Gastrocnemius medialis (tissue), 4 donors: ENCODE data around the gene TLE1. TPM values are rescaled to one million over a fixed set of nuclear protein-coding genes. Genes with fewer than 3 reads are reported as not detected.

Experiments
- ATAC-seq, 2 donors: fragments of 150-250 bp; one replicate each; pipeline ENCODE4 v1.9.1; 2016
- DNase-seq, 2 donors: peaks; one replicate each; pipeline ENCODE4 v3.0.0-alpha.2; 2019
- H3K27ac ChIP-seq, 4 donors: fragments of 200-600 bp; sonication (generic); 1 replicate in 1 of 4; 2 replicates in 3 of 4; pipeline ENCODE4 v1.5.1; 2016 to 2018; ENCODE audit warnings: mild to moderate bottlenecking in 2 of 4, moderate library complexity in 1 of 4
- H3K27me3 ChIP-seq, 3 donors: fragments of 200-600 bp; sonication (generic) in 2 of 3; 1 replicate in 1 of 3; 2 replicates in 2 of 3; pipeline versions ENCODE4 v1.5.1 to v1.6.0; 2016 to 2019; ENCODE audit warnings: mild to moderate bottlenecking in 1 of 3, moderate library complexity in 1 of 3
- H3K36me3 ChIP-seq, 2 donors: fragments of 200-600 bp; sonication (generic) in 1 of 2; one replicate each; pipeline ENCODE4 v1.5.1; 2017 to 2018
- H3K4me1 ChIP-seq, 2 donors: fragments of 200-600 bp; sonication (generic) in 1 of 2; one replicate each; pipeline ENCODE4 v1.5.1; 2016 to 2017; ENCODE audit warnings: mild to moderate bottlenecking in 2 of 2
- H3K4me3 ChIP-seq, 4 donors: fragments of 200-600 bp; sonication (generic) in 3 of 4; 1 replicate in 1 of 4; 2 replicates in 3 of 4; pipeline ENCODE4 v1.5.1; 2016 to 2019; ENCODE audit warnings: mild to moderate bottlenecking in 2 of 4
- H3K9me3 ChIP-seq, 3 donors: fragments of 200-600 bp; sonication (generic) in 2 of 3; 1 replicate in 1 of 3; 2 replicates in 2 of 3; pipeline ENCODE4 v1.5.1; 2016 to 2019
- POLR2A ChIP-seq, 2 donors: fragments of 450-650 bp; IDR thresholded peaks; one replicate each; pipeline ENCODE4 v1.6.1; 2017; ENCODE audit warnings: antibody characterized with exemption in 2 of 2, mild to moderate bottlenecking in 2 of 2, moderate library complexity in 2 of 2
- in situ Hi-C, 4 donors: fragments of 200-750 bp; cut with MboI; loops; one replicate each; pipeline versions ENCODE4 v1.15.0 to v1.8.0; 2017; ENCODE audit warnings: low sequenced_read_pairs in 4 of 4
- intact Hi-C: fragments of 100-400 bp; cut with DNase I; formaldehyde crosslinking; loops from one replicate; pipeline ENCODE4 v1.15.1; 2023; ENCODE audit warnings: low total_unique reads
- total RNA-seq, 4 donors: library from RNA; depleted of rRNA; stranded (reverse); fragments of >200 nt; gene quantifications; one replicate each; pipeline versions ENCODE4 v1.1.0 to v1.2.3, GENCODE V29; 2016
- TF ChIP-seq, protein P1 (sequence below), 5 experiments: fragments of 450-650 bp in 3 of 5; fragments of 200-600 bp in 2 of 5; sonication (generic) in 2 of 5; IDR thresholded peaks in 4 of 5; conservative IDR thresholded peaks in 1 of 5; 1 replicate in 4 of 5; 2 replicates in 1 of 5; pipeline ENCODE4 v1.5.1; 2016 to 2019; ENCODE audit warnings: antibody characterized with exemption in 5 of 5, mild to moderate bottlenecking in 3 of 5, moderate library complexity in 3 of 5

The TLE1 gene
- total RNA-seq, 4 donors from 2014 or later = 32.0 to 159 (median 55.4) TPM

DNA sequence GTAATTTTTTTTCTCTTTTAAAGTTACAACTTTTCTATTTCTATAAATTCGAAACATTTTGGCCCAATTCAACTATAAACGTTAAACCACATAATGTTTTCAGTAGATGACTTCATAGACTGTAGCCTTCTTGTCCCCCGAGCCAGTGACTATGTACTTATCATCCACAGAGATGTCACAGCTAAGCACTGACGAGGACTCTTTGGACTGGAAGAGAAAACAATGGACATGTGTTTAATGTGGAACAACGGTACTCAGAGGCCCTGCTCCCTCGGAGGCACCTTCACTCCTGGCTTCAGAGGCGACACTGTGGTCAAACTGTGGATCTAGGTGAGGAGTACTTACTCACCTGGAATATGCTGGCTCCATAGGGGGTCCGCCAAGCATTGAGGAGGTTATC, 105.2 kb downstream of the TLE1 start:
- intact Hi-C loops (no loop called here), in situ Hi-C loops (no loop called here)
- TF ChIP-seq POLR2A (IDR thresholded peaks at IDR 0.05) = no peak
- TF ChIP-seq, protein P1, sequence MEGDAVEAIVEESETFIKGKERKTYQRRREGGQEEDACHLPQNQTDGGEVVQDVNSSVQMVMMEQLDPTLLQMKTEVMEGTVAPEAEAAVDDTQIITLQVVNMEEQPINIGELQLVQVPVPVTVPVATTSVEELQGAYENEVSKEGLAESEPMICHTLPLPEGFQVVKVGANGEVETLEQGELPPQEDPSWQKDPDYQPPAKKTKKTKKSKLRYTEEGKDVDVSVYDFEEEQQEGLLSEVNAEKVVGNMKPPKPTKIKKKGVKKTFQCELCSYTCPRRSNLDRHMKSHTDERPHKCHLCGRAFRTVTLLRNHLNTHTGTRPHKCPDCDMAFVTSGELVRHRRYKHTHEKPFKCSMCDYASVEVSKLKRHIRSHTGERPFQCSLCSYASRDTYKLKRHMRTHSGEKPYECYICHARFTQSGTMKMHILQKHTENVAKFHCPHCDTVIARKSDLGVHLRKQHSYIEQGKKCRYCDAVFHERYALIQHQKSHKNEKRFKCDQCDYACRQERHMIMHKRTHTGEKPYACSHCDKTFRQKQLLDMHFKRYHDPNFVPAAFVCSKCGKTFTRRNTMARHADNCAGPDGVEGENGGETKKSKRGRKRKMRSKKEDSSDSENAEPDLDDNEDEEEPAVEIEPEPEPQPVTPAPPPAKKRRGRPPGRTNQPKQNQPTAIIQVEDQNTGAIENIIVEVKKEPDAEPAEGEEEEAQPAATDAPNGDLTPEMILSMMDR (IDR thresholded peaks at IDR 0.05 in 4 of 5, conservative IDR thresholded peaks at IDR 0.05 in 1 of 5) = no peak
- Histone ChIP-seq H3K9me3 (no peaks in the 10 kb centered on the region), H3K27ac (no peak overlapping the region), H3K27me3 (no peaks in the 10 kb centered on the region), H3K4me1 (no peaks in the 10 kb centered on the region), H3K36me3 (peaks cover 0 to 54% of the 10 kb centered on the region in 2 donors), H3K4me3 (no peak overlapping the region)
- DNase-seq (no peak), ATAC-seq (no peak)

DNA sequence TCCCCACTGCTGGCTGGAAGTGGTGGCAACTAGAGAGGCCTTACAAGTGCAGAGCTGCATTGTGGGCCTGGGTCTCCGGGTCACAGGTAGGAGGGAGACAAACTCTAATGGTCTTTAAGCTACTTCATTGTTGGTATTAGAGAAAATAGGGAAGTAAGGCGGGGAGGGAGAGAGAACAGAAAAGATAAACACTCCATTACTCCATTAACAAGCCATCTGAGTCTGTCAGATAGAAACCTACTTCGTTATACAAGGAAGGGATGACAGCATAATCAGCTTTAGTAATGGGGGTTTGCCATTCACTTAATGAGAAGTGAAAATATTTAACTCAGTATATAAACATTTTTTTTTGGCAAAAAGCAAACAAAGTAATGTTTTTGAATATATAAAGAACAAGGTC, 107.4 kb downstream of the TLE1 start:
- peaks cover 0 to 40% of the 10 kb centered on the region in 2 donors for H3K36me3 ChIP-seq
- DNase-seq = no peak
- in situ Hi-C loops (no loop called here), intact Hi-C loops (no loop called here)
- H3K4me1 ChIP-seq = no peaks in the 10 kb centered on the region
- ATAC-seq = no peak
- H3K27ac ChIP-seq = no peak overlapping the region
- H3K9me3 ChIP-seq = no peaks in the 10 kb centered on the region
- no peak for TF ChIP-seq POLR2A (IDR thresholded peaks at IDR 0.05)
- TF ChIP-seq, protein P1 (IDR thresholded peaks at IDR 0.05 in 4 of 5, conservative IDR thresholded peaks at IDR 0.05 in 1 of 5) = no peak
- no peak overlapping the region for H3K4me3 ChIP-seq
- no peaks in the 10 kb centered on the region for H3K27me3 ChIP-seq

DNA sequence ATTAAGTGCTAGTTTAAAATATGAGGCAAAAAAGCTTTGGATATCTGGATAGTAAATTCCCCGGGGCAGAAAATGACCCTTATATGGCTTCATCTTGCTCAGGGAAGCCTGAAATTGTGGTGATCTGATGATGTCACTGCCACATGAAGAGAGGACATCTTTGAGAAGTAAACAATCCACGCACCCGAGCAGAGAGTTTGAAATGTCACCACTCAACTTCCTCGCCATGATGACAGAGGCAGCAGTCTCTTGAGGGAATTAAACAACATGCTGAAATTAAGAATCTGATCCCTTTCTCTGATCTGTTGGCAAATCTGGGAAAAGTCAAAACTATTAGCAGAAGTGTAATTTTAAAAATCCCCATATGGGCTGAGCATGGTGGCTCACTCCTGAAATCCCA, 110.0 kb downstream of the TLE1 start:
- DNase-seq (no peak), ATAC-seq (no peak)
- TF ChIP-seq, protein P1 (IDR thresholded peaks at IDR 0.05 in 4 of 5, conservative IDR thresholded peaks at IDR 0.05 in 1 of 5) = no peak
- no peak for TF ChIP-seq POLR2A (IDR thresholded peaks at IDR 0.05)
- peak overlapping the region in 1 of 4 donors; percentile 20 for H3K27ac ChIP-seq
- no peak overlapping the region for H3K4me3 ChIP-seq
- H3K4me1 ChIP-seq = no peaks in the 10 kb centered on the region
- no peaks in the 10 kb centered on the region for H3K27me3 ChIP-seq
- H3K9me3 ChIP-seq = no peaks in the 10 kb centered on the region
- intact Hi-C loops = no loop called here
- in situ Hi-C loops = no loop called here
- peaks cover 0 to 19% of the 10 kb centered on the region in 2 donors for H3K36me3 ChIP-seq

DNA sequence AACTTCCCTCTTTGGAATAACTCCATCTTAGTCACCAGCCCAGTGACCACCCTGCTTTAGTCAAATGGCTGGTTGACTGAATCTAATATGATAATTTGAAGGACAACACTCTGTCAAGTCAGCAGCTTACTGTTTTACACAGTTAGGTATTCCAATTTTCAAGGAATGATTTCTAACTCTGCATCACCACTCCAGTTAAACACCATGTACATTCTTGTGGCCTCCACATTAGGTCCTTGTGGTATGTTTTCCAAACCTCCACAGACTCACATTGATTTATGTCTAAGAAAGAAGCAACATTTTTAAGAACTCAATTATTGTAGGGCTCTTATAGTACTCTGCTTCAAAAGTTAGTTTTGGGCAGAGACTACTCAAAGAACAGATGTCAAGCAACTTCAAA, 110.7 kb downstream of the TLE1 start:
- Histone ChIP-seq H3K4me1 (no peaks in the 10 kb centered on the region), H3K27ac (peak overlapping the region in 3 of 4 donors; percentile 12 to 29 (median 20)), H3K9me3 (no peaks in the 10 kb centered on the region), H3K4me3 (no peak overlapping the region), H3K27me3 (no peaks in the 10 kb centered on the region), H3K36me3 (peaks cover 0 to 11% of the 10 kb centered on the region in 2 donors)
- intact Hi-C loops = no loop called here
- ATAC-seq (no peak), DNase-seq (no peak)
- no peak for TF ChIP-seq POLR2A (IDR thresholded peaks at IDR 0.05)
- TF ChIP-seq, protein P1 (IDR thresholded peaks at IDR 0.05 in 4 of 5, conservative IDR thresholded peaks at IDR 0.05 in 1 of 5) = no peak
- in situ Hi-C loops = no loop called here

DNA sequence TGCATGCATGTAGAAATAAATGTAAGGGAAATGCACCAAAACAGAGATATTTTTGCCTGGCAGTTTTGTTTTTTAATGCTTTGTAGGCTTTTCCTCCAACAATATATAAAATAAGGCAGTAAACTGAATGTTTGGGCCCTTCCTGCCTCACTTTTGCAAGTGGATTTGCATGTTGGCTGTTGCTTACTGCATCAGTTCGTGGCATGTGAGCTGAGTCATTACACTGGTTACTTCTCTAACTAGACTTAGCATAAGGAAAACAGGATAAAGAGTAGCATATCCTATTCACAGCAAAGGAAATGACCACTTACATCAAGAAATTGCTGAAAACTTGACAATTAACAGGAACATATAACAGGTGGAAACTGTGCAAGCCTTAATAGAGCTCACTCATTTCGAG, 113.4 kb downstream of the TLE1 start:
- in situ Hi-C loops = no loop called here
- H3K27ac ChIP-seq = no peak overlapping the region
- ATAC-seq (no peak), DNase-seq (no peak)
- no peak overlapping the region for H3K4me3 ChIP-seq
- no peaks in the 10 kb centered on the region for H3K36me3 ChIP-seq
- H3K9me3 ChIP-seq = no peaks in the 10 kb centered on the region
- intact Hi-C loops = no loop called here
- no peaks in the 10 kb centered on the region for H3K4me1 ChIP-seq
- no peak for TF ChIP-seq POLR2A (IDR thresholded peaks at IDR 0.05)
- TF ChIP-seq, protein P1 (IDR thresholded peaks at IDR 0.05 in 4 of 5, conservative IDR thresholded peaks at IDR 0.05 in 1 of 5) = no peak
- no peaks in the 10 kb centered on the region for H3K27me3 ChIP-seq
